ENCODE measurements around the gene TNNT3.

- TF ChIP-seq CTCF (IDR thresholded peaks at IDR 0.05), result no peak
- TF ChIP-seq POLR2A (IDR thresholded peaks at IDR 0.05), result no peak
These were observed 3.9 kb downstream of the TNNT3 start for GRCh38 chr11:1923201-1923956.

Data from body of pancreas (tissue), 4 donors.